HCT116 (cell line): ENCODE data around the gene GTF3C1. TPM values are rescaled to one million over a fixed set of nuclear protein-coding genes. Genes with fewer than 3 reads are reported as not detected.

Experiments used
- ATAC-seq: fragments of 200-7000 bp; cut with Tn5 transposase; 2 replicates; pipeline ENCODE4 v1.9.1; 2020; ENCODE audit warnings: mild to moderate bottlenecking, moderate library complexity
- BruUV-seq: library from RNA; stranded (reverse); fragments of 400-500 nt; replicated peaks from 2 replicates; lab custom pipeline; 2021; lab: Mats Ljungman, UMichigan
- CTCF ChIA-PET: fragments of 300-600 bp; sonication (Branson Sonifier 250); formaldehyde crosslinking; loops from one replicate; lab custom pipeline; 2021; ENCODE audit warnings: antibody characterized with exemption; lab: Charles Lee
- POLR2A ChIA-PET: fragments of 300-600, 350-600 bp; sonication (Branson Sonifier 250); formaldehyde crosslinking; loops from one replicate; lab custom pipeline; 2021; ENCODE audit warnings: antibody characterized with exemption; lab: Charles Lee
- RAD21 ChIA-PET, 2 experiments: fragments of 300-600 bp; sonication (Branson Sonifier 250); formaldehyde crosslinking; loops; one replicate each; lab custom pipeline; 2023; ENCODE audit warnings: low total read pairs in 2 of 2; ENCODE audit not compliant: uncharacterized antibody in 2 of 2, unreplicated experiment in 2 of 2, low non-redundant PET in 1 of 2; lab: Charles Lee
- DNase-seq: peaks from one replicate; pipeline ENCODE4 v3.0.0-alpha.2; 2010; ENCODE audit warnings: low read depth, low spot score
- H2AFZ ChIP-seq: fragments of 200-600 bp; shearing (Covaris generic), sonication (generic); 2 replicates; pipeline ENCODE4 v1.6.1; 2017; ENCODE audit warnings: low read depth, mixed run types, mixed read lengths, antibody characterized with exemption, low read length; ENCODE audit not compliant: poor library complexity, severe bottlenecking
- H3K27ac ChIP-seq: 2 replicates; pipeline ENCODE4 v1.5.1; 2012; ENCODE audit warnings: low read depth, low read length
- H3K27me3 ChIP-seq: fragments of 200-600 bp; sonication (generic); 2 replicates; pipeline ENCODE4 v1.6.1; 2016; ENCODE audit warnings: mixed run types, low read length, mixed read lengths; ENCODE audit not compliant: insufficient read depth
- H3K36me3 ChIP-seq, 2 experiments: fragments of 200-500 bp in 1 of 2; fragments of 200-600 bp in 1 of 2; sonication (Bioruptor generic) in 1 of 2; sonication (generic) in 1 of 2; 2 replicates each; pipeline versions ENCODE4 v1.5.1 to v1.6.1; 2014 to 2016; ENCODE audit warnings: low read length in 2 of 2, inconsistent platforms in 1 of 2, mixed read lengths in 1 of 2, mixed run types in 1 of 2; ENCODE audit not compliant: insufficient read depth in 2 of 2, control insufficient read depth in 1 of 2
- H3K4me1 ChIP-seq, 2 experiments: fragments of 200-600 bp in 1 of 2; sonication (generic) in 1 of 2; 2 replicates each; pipeline versions ENCODE4 v1.5.1 to v1.6.1; 2012 to 2017; ENCODE audit warnings: low read length in 2 of 2, inconsistent platforms in 1 of 2, mild to moderate bottlenecking in 1 of 2, mixed read lengths in 1 of 2, mixed run types in 1 of 2, moderate library complexity in 1 of 2; ENCODE audit not compliant: insufficient read depth in 2 of 2, control insufficient read depth in 1 of 2
- H3K4me2 ChIP-seq: fragments of 200-600 bp; sonication (generic); 2 replicates; pipeline ENCODE4 v1.6.1; 2017; ENCODE audit warnings: mixed run types, low read length, mixed read lengths
- H3K4me3 ChIP-seq, 2 experiments: fragments of 200-600 bp in 1 of 2; sonication (generic) in 1 of 2; replicated peaks in 1 of 2; 2 replicates each; pipeline ENCODE4 v1.5.1; 2011 to 2016; ENCODE audit warnings: low read length in 2 of 2, control low read depth in 1 of 2, low read depth in 1 of 2, mild to moderate bottlenecking in 1 of 2, mixed read lengths in 1 of 2, mixed run types in 1 of 2
- H3K79me2 ChIP-seq: fragments of 200-600 bp; sonication (generic); 2 replicates; pipeline ENCODE4 v1.6.1; 2017; ENCODE audit warnings: mild to moderate bottlenecking, mixed run types, low read length, moderate library complexity, mixed read lengths; ENCODE audit not compliant: insufficient read depth
- H3K9ac ChIP-seq: fragments of 200-600 bp; sonication (generic); 2 replicates; pipeline ENCODE4 v1.6.1; 2016; ENCODE audit warnings: low read length, mixed read lengths
- H3K9me2 ChIP-seq: fragments of 200-600 bp; sonication (generic), shearing (Covaris generic); 2 replicates; pipeline ENCODE4 v1.6.1; 2017; ENCODE audit warnings: mixed run types, mild to moderate bottlenecking, moderate library complexity; ENCODE audit not compliant: insufficient read depth
- H3K9me3 ChIP-seq, 2 experiments: fragments of 200-500 bp in 1 of 2; fragments of 200-600 bp in 1 of 2; sonication (Bioruptor generic) in 1 of 2; sonication (generic) in 1 of 2; 2 replicates each; pipeline ENCODE4 v1.6.1; 2014 to 2017; ENCODE audit warnings: low read length in 2 of 2, mixed read lengths in 2 of 2, inconsistent platforms in 1 of 2, low read depth in 1 of 2, mild to moderate bottlenecking in 1 of 2, mixed run types in 1 of 2, moderate library complexity in 1 of 2; ENCODE audit not compliant: control insufficient read depth in 1 of 2, insufficient read depth in 1 of 2
- H4K20me1 ChIP-seq: fragments of 200-600 bp; sonication (generic), shearing (Covaris generic); 2 replicates; pipeline ENCODE4 v1.6.1; 2017; ENCODE audit warnings: mixed run types, mild to moderate bottlenecking, moderate library complexity; ENCODE audit not compliant: insufficient read depth
- ATF3 ChIP-seq: IDR thresholded peaks from 2 replicates; pipeline ENCODE4 v1.6.1; 2012
- CBX3 ChIP-seq: IDR thresholded peaks from 2 replicates; pipeline ENCODE4 v1.6.1; 2012; ENCODE audit warnings: low read depth
- CTCF ChIP-seq, 3 experiments: fragments of 200-600 bp in 1 of 3; sonication (generic) in 1 of 3; IDR thresholded peaks in 2 of 3; conservative IDR thresholded peaks in 1 of 3; 2 replicates each; pipeline ENCODE4 v1.5.1; 2012 to 2017; ENCODE audit warnings: low read depth in 2 of 3, low read length in 2 of 3, antibody characterized with exemption in 1 of 3, borderline replicate concordance in 1 of 3, control low read depth in 1 of 3, mild to moderate bottlenecking in 1 of 3, mixed read lengths in 1 of 3, mixed run types in 1 of 3, moderate library complexity in 1 of 3; ENCODE audit not compliant: insufficient read depth in 1 of 3
- ELF1 ChIP-seq: IDR thresholded peaks from 2 replicates; pipeline ENCODE4 v1.6.1; 2012; ENCODE audit warnings: low read depth, borderline replicate concordance
- EZH2phosphoT487 ChIP-seq: fragments of 200-600 bp; IDR thresholded peaks from 2 replicates; pipeline ENCODE4 v1.6.1; 2018; ENCODE audit warnings: antibody characterized with exemption, borderline replicate concordance
- FOSL1 ChIP-seq: IDR thresholded peaks from 2 replicates; pipeline ENCODE4 v1.6.1; 2012; ENCODE audit warnings: low read depth
- MAX ChIP-seq: IDR thresholded peaks from 2 replicates; pipeline ENCODE4 v1.6.1; 2012
- POLR2A ChIP-seq: IDR thresholded peaks from 2 replicates; pipeline ENCODE4 v1.7.0; 2011; ENCODE audit warnings: borderline replicate concordance; ENCODE audit not compliant: insufficient read depth, insufficient read length; ENCODE audit errors: extremely low read depth
- RAD21 ChIP-seq: IDR thresholded peaks from 2 replicates; pipeline ENCODE4 v1.6.1; 2012; ENCODE audit warnings: low read depth, mild to moderate bottlenecking
- REST ChIP-seq: IDR thresholded peaks from 2 replicates; pipeline ENCODE4 v1.6.1; 2012; ENCODE audit warnings: low read depth
- SIN3A ChIP-seq: IDR thresholded peaks from 2 replicates; pipeline ENCODE4 v1.6.1; 2012; ENCODE audit warnings: low read depth
- SRF ChIP-seq: IDR thresholded peaks from 2 replicates; pipeline ENCODE4 v1.6.1; 2012; ENCODE audit warnings: low read depth
- TCF7L2 ChIP-seq: IDR thresholded peaks from 2 replicates; pipeline ENCODE4 v1.7.0; 2011; ENCODE audit warnings: borderline replicate concordance, inconsistent platforms; ENCODE audit not compliant: insufficient read depth, insufficient read length; ENCODE audit errors: extremely low read depth
- ZBTB33 ChIP-seq: IDR thresholded peaks from 2 replicates; pipeline ENCODE4 v1.6.1; 2011; ENCODE audit warnings: mild to moderate bottlenecking, low read length, moderate library complexity; ENCODE audit not compliant: insufficient replicate concordance; ENCODE audit errors: extremely low read depth
- ZNF274 ChIP-seq: fragments of 200-500 bp; sonication (Bioruptor generic); IDR thresholded peaks from 2 replicates; pipeline ENCODE4 v1.6.1; 2014; ENCODE audit warnings: mild to moderate bottlenecking, low read depth, low read length, inconsistent platforms
- intact Hi-C: fragments of 100-400 bp; cut with micrococcal nuclease; formaldehyde crosslinking; loops from 2 replicates; pipeline ENCODE4 v1.10.0; 2022
- total RNA-seq: library from RNA; stranded (reverse); gene quantifications from one replicate; pipeline ENCODE4 v1.2.1, GENCODE V29; 2021; ENCODE audit not compliant: unreplicated experiment

GTF3C1 gene
- total RNA-seq, 1 experiment from 2014 or later = 97.5 TPM

- Histone ChIP-seq H3K9ac (no peak overlapping the region), H2AFZ (no peak overlapping the region), H3K27ac (no peak overlapping the region), H3K9me3 (no peaks in the 10 kb centered on the region), H3K27me3 (no peaks in the 10 kb centered on the region), H3K36me3 (no peaks in the 10 kb centered on the region), H3K79me2 (no peaks in the 10 kb centered on the region), H3K9me2 (no peaks in the 10 kb centered on the region), H3K4me1 (no peaks in the 10 kb centered on the region), H3K4me3 (no peak overlapping the region), H3K4me2 (no peak overlapping the region), H4K20me1 (no peaks in the 10 kb centered on the region)
- TF ChIP-seq REST (no peak), FOSL1 (no peak), ATF3 (no peak), ELF1 (no peak), SRF (no peak), SIN3A (no peak), ZNF274 (no peak), EZH2phosphoT487 (no peak), CBX3 (no peak), TCF7L2 (no peak), RAD21 (no peak), CTCF (IDR thresholded peaks at IDR 0.05 in 2 of 3, conservative IDR thresholded peaks at IDR 0.05 in 1 of 3; ENCODE audit: borderline replicate concordance in 1 of 3, insufficient read depth in 1 of 3, low read depth in 2 of 3, low read length in 2 of 3) (no peak), MAX (no peak), POLR2A (no peak), ZBTB33 (no peak)
- RAD21 ChIA-PET = no interaction called here
- CTCF ChIA-PET = no interaction called here
- ATAC-seq = no peak
- POLR2A ChIA-PET = no interaction called here
- BruUV-seq = no TSS peak
- intact Hi-C loops = no loop called here
- no peak for DNase-seq
These were observed 46.7 kb upstream of the GTF3C1 start for GRCh38 chr16:27596411-27596810.
